ENCODE measurements around the gene SLC9A2.

DNA sequence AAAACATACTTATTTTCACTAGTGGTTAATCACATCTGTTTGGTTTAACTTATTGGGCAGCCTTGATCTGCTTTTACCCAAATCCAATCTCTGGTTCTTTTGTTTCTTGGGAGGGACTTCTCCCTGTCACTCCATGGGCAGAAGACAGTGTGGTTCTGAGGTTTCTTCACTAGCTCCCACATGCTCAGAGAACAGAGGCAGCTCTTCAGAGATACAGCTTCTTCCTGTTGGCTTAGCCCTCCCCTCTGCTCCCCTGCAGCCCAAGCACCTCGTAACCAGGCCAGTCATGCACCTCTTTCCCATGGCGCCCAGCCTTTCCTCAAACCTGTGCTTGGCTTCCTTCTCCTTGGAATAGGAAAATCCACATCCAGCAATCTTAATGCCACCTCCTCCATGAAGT lies 32.8 kb downstream of the SLC9A2 start:
- TF ChIP-seq POLR2AphosphoS5 (IDR thresholded peaks at IDR 0.05; ENCODE audit: low read depth, low read length) (no peak), POLR2A (IDR thresholded peaks at IDR 0.05; ENCODE audit: low read depth, low read length) (no peak), TAF1 (IDR thresholded peaks at IDR 0.05; ENCODE audit: low read depth, low read length) (no peak), SPI1 (IDR thresholded peaks at IDR 0.05; ENCODE audit: low read depth, low read length) (no peak), POU2F2 (IDR thresholded peaks at IDR 0.05; ENCODE audit: low read depth, low read length) (no peak), PAX5 (IDR thresholded peaks at IDR 0.05; ENCODE audit: insufficient read depth, low read length, severe bottlenecking) (no peak)

Data from GM12891 (cell line).